ENCODE results near the gene EXOSC1.

GRCh38 chr10:97444212-97444611 is 1.6 kb downstream of the EXOSC1 start:
- no peak for TF ChIP-seq CTCF (conservative IDR thresholded peaks at IDR 0.05; ENCODE audit: low read depth, low read length)
- no peak for TF ChIP-seq EZH2 (IDR thresholded peaks at IDR 0.05; ENCODE audit: borderline replicate concordance, low read depth, low read length, poor library complexity, severe bottlenecking)

All from A673 (cell line).